ENCODE measurements around the gene EBF4.

DNA sequence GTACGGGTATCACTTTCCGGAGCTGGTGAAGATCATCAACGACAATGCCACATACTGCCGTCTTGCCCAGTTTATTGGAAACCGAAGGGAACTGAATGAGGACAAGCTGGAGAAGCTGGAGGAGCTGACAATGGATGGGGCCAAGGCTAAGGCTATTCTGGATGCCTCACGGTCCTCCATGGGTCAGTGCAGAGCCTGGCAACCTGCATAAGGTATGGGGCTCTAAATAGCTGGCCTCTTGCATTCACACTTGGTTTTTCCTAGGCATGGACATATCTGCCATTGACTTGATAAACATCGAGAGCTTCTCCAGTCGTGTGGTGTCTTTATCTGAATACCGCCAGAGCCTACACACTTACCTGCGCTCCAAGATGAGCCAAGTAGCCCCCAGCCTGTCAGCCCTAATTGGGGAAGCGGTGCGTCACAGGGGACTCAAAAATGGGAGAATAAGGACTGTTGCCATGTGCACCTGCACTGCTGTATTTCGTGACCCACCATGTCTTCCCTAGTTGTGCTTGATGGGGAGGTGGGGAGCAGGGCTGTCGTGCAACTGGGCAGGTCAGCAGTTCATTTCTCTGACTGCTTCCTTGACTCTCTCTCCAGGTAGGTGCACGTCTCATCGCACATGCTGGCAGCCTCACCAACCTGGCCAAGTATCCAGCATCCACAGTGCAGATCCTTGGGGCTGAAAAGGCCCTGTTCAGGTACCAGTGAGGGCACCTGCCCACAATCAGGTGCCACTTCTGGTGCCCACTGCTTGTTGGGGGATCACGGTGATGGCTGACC lies 37.1 kb upstream of the EBF4 start:
- TF ChIP-seq, protein P1, sequence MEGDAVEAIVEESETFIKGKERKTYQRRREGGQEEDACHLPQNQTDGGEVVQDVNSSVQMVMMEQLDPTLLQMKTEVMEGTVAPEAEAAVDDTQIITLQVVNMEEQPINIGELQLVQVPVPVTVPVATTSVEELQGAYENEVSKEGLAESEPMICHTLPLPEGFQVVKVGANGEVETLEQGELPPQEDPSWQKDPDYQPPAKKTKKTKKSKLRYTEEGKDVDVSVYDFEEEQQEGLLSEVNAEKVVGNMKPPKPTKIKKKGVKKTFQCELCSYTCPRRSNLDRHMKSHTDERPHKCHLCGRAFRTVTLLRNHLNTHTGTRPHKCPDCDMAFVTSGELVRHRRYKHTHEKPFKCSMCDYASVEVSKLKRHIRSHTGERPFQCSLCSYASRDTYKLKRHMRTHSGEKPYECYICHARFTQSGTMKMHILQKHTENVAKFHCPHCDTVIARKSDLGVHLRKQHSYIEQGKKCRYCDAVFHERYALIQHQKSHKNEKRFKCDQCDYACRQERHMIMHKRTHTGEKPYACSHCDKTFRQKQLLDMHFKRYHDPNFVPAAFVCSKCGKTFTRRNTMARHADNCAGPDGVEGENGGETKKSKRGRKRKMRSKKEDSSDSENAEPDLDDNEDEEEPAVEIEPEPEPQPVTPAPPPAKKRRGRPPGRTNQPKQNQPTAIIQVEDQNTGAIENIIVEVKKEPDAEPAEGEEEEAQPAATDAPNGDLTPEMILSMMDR (IDR thresholded peaks at IDR 0.05), result no peak
- no peak for TF ChIP-seq POLR2A (IDR thresholded peaks at IDR 0.05)
